ENCODE data around the gene ELFN1.

DNA sequence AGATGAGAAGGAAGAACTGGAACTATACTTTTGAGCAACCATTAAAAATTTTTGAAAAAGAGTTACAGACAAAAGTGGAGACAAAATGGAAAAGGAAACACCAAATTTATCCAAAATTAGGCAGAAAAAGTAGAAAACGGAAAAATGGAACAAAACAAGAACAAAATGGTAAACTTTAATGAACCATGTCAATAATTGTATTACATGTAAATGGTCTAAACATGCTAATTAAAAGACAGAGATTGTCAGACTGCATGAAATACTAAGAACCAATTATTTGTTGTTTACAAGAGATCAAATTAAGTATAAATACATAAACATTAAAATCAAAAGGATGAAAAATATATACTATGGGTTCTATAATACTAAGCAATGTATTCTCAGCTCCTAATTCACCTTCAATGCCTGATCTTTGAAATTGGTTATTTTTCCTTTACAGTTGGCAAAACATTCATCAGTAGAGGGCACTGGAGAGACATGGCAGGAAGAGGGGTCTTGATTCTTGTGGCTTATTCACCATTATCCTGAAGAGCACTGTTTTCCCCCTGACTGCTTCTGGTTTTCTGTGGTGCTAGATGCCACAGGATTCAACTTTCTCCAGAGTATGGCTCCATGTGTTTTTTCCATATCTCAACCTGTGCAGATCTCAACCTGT is 124.9 kb downstream of the ELFN1 start:
- TF ChIP-seq EGR1 (IDR thresholded peaks at IDR 0.05; ENCODE audit: low read depth in 2 of 2) (no peak), RXRA (IDR thresholded peaks at IDR 0.05) (no peak), HNF4G (IDR thresholded peaks at IDR 0.05) (no peak), RAD21 (IDR thresholded peaks at IDR 0.05) (peak; percentile 34 to 44), YY1 (IDR thresholded peaks at IDR 0.05) (no peak), FOXA1 (IDR thresholded peaks at IDR 0.05) (no peak), SP1 (IDR thresholded peaks at IDR 0.05) (no peak), GABPA (IDR thresholded peaks at IDR 0.05 in 1 of 2, conservative IDR thresholded peaks at IDR 0.05 in 1 of 2) (no peak), HNF4A (conservative IDR thresholded peaks at IDR 0.05) (no peak)
- TF ChIP-seq, protein P1, sequence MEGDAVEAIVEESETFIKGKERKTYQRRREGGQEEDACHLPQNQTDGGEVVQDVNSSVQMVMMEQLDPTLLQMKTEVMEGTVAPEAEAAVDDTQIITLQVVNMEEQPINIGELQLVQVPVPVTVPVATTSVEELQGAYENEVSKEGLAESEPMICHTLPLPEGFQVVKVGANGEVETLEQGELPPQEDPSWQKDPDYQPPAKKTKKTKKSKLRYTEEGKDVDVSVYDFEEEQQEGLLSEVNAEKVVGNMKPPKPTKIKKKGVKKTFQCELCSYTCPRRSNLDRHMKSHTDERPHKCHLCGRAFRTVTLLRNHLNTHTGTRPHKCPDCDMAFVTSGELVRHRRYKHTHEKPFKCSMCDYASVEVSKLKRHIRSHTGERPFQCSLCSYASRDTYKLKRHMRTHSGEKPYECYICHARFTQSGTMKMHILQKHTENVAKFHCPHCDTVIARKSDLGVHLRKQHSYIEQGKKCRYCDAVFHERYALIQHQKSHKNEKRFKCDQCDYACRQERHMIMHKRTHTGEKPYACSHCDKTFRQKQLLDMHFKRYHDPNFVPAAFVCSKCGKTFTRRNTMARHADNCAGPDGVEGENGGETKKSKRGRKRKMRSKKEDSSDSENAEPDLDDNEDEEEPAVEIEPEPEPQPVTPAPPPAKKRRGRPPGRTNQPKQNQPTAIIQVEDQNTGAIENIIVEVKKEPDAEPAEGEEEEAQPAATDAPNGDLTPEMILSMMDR (IDR thresholded peaks at IDR 0.05; ENCODE audit: low read depth, low read length, missing input control), result no peak
- TF ChIP-seq, protein P2, sequence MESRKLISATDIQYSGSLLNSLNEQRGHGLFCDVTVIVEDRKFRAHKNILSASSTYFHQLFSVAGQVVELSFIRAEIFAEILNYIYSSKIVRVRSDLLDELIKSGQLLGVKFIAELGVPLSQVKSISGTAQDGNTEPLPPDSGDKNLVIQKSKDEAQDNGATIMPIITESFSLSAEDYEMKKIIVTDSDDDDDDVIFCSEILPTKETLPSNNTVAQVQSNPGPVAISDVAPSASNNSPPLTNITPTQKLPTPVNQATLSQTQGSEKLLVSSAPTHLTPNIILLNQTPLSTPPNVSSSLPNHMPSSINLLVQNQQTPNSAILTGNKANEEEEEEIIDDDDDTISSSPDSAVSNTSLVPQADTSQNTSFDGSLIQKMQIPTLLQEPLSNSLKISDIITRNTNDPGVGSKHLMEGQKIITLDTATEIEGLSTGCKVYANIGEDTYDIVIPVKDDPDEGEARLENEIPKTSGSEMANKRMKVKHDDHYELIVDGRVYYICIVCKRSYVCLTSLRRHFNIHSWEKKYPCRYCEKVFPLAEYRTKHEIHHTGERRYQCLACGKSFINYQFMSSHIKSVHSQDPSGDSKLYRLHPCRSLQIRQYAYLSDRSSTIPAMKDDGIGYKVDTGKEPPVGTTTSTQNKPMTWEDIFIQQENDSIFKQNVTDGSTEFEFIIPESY (IDR thresholded peaks at IDR 0.05), result no peak
- TF ChIP-seq, protein P3, sequence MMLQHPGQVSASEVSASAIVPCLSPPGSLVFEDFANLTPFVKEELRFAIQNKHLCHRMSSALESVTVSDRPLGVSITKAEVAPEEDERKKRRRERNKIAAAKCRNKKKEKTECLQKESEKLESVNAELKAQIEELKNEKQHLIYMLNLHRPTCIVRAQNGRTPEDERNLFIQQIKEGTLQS (IDR thresholded peaks at IDR 0.05), result no peak
- TF ChIP-seq, protein P4, sequence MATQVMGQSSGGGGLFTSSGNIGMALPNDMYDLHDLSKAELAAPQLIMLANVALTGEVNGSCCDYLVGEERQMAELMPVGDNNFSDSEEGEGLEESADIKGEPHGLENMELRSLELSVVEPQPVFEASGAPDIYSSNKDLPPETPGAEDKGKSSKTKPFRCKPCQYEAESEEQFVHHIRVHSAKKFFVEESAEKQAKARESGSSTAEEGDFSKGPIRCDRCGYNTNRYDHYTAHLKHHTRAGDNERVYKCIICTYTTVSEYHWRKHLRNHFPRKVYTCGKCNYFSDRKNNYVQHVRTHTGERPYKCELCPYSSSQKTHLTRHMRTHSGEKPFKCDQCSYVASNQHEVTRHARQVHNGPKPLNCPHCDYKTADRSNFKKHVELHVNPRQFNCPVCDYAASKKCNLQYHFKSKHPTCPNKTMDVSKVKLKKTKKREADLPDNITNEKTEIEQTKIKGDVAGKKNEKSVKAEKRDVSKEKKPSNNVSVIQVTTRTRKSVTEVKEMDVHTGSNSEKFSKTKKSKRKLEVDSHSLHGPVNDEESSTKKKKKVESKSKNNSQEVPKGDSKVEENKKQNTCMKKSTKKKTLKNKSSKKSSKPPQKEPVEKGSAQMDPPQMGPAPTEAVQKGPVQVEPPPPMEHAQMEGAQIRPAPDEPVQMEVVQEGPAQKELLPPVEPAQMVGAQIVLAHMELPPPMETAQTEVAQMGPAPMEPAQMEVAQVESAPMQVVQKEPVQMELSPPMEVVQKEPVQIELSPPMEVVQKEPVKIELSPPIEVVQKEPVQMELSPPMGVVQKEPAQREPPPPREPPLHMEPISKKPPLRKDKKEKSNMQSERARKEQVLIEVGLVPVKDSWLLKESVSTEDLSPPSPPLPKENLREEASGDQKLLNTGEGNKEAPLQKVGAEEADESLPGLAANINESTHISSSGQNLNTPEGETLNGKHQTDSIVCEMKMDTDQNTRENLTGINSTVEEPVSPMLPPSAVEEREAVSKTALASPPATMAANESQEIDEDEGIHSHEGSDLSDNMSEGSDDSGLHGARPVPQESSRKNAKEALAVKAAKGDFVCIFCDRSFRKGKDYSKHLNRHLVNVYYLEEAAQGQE (IDR thresholded peaks at IDR 0.05), result no peak
- TF ChIP-seq, protein P5, sequence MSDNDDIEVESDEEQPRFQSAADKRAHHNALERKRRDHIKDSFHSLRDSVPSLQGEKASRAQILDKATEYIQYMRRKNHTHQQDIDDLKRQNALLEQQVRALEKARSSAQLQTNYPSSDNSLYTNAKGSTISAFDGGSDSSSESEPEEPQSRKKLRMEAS (IDR thresholded peaks at IDR 0.05), result no peak
